ENCODE data around the gene SLAMF9. TPM values are rescaled to one million over a fixed set of nuclear protein-coding genes. Genes with fewer than 3 reads are reported as not detected.
A peak's percentile ranks its signal among the peaks of the same experiment; 100 is the strongest.

SLAMF9 gene
- total RNA-seq, 1 donor from 2014 or later: not detected

DNA sequence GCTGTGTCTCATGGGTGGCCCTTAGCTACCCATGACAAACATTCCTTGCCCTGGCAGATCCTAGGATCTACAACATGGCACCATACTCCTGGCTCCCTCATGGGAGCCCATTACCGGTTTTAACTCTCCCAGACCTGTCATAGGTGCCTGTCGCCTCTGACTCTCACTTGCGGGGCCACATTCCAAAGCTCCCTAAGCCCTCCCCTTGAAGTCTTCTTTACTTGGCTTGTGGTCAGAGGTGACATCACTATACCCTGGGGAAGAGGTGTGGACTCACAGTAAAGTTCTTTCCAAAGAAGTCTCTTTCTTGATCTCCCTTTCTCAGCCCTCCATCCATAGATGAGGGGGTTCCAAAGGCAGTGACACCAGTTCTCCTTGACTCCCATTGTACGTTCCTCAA, 5.4 kb upstream of the SLAMF9 start:
- ATAC-seq: peak; percentile 68
- no peak overlapping the region for H3K27ac ChIP-seq
- H3K27me3 ChIP-seq: no peaks in the 10 kb centered on the region
- H3K36me3 ChIP-seq: no peaks in the 10 kb centered on the region
- TF ChIP-seq, protein P1, sequence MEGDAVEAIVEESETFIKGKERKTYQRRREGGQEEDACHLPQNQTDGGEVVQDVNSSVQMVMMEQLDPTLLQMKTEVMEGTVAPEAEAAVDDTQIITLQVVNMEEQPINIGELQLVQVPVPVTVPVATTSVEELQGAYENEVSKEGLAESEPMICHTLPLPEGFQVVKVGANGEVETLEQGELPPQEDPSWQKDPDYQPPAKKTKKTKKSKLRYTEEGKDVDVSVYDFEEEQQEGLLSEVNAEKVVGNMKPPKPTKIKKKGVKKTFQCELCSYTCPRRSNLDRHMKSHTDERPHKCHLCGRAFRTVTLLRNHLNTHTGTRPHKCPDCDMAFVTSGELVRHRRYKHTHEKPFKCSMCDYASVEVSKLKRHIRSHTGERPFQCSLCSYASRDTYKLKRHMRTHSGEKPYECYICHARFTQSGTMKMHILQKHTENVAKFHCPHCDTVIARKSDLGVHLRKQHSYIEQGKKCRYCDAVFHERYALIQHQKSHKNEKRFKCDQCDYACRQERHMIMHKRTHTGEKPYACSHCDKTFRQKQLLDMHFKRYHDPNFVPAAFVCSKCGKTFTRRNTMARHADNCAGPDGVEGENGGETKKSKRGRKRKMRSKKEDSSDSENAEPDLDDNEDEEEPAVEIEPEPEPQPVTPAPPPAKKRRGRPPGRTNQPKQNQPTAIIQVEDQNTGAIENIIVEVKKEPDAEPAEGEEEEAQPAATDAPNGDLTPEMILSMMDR (IDR thresholded peaks at IDR 0.05): no peak
- H3K4me1 ChIP-seq: no peaks in the 10 kb centered on the region
- intact Hi-C loops (cut with DNase I): no loop called here
- no peak overlapping the region for H3K4me3 ChIP-seq
- no peaks in the 10 kb centered on the region for H3K9me3 ChIP-seq
- no peak for DNase-seq

DNA sequence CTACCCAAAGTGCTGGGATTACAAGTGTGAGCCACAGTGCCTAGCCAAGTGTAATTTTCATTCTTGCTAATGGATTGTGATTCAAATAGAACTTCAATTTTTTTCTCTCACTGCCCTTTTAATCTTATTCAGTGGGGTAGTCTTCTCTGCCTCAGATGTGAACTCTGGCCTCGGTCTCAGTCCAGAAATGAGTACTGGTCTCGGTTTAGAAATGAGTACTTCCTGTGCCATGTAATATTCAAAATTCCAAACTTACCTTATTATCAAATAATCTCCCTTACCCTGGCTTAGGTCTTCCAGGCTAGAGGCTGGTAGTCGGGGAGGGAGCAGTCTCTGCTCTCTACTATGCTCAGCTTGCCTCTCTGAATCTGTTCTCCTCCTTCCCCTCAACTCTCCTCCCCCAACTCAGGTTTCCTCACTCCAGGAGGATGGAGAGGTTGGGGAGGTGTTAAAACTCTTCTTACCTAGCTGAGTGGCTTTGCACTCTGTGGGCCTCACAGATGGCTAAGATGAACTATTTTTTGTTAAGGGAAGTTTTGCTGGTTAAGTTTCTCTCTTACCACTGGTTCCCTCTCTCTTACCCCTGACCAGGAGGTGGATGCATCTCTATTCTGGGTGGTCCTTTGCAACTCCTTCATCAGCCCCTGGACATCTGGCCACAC, 4.8 kb upstream of the SLAMF9 start:
- TF ChIP-seq, protein P1 (IDR thresholded peaks at IDR 0.05): no peak
- ATAC-seq (no peak), DNase-seq (no peak)
- Histone ChIP-seq H3K27me3 (no peaks in the 10 kb centered on the region), H3K27ac (no peak overlapping the region), H3K36me3 (no peaks in the 10 kb centered on the region), H3K4me3 (no peak overlapping the region), H3K4me1 (no peaks in the 10 kb centered on the region), H3K9me3 (no peaks in the 10 kb centered on the region)
- intact Hi-C loops (cut with DNase I): no loop called here

- TF ChIP-seq, protein P1 (IDR thresholded peaks at IDR 0.05): no peak
- intact Hi-C loops (cut with DNase I): no loop called here
Measured at GRCh38 chr1:159957824-159958268, 3.8 kb upstream of the SLAMF9 start.

DNA sequence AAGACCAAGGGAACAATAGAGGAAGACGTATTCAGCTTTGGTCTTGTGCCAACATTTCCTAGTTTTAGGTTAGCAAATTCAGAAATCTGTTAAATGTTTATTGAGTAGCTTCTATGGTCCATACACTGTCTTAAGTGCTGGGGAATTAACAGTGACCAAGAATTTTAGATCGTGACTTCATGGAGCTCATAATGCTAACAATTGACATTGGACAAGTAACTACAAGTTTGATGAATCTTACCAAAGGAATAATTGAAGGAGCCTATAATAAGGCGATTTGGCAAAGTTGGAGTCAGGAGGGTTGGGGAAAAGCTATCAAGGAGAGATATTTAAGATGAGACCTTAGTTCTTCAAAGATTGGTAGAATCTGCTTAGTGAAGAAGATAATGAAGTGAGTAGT, 1.4 kb upstream of the SLAMF9 start:
- Histone ChIP-seq H3K27ac (no peak overlapping the region), H3K4me3 (no peak overlapping the region), H3K27me3 (peaks cover 3% of the 10 kb centered on the region), H3K36me3 (no peaks in the 10 kb centered on the region), H3K4me1 (no peaks in the 10 kb centered on the region), H3K9me3 (no peaks in the 10 kb centered on the region)
- intact Hi-C loops (cut with DNase I): no loop called here
- TF ChIP-seq, protein P1 (IDR thresholded peaks at IDR 0.05): no peak
- DNase-seq: no peak
- no peak for ATAC-seq

More at GRCh38 chr1:159957824-159958268, 3.8 kb upstream of the SLAMF9 start:
- H3K4me1 ChIP-seq: no peaks in the 10 kb centered on the region
- no peaks in the 10 kb centered on the region for H3K36me3 ChIP-seq
- H3K9me3 ChIP-seq: no peaks in the 10 kb centered on the region
- no peak for DNase-seq
- no peaks in the 10 kb centered on the region for H3K27me3 ChIP-seq
- no peak overlapping the region for H3K27ac ChIP-seq
- no peak overlapping the region for H3K4me3 ChIP-seq
- ATAC-seq: peak; percentile 39

DNA sequence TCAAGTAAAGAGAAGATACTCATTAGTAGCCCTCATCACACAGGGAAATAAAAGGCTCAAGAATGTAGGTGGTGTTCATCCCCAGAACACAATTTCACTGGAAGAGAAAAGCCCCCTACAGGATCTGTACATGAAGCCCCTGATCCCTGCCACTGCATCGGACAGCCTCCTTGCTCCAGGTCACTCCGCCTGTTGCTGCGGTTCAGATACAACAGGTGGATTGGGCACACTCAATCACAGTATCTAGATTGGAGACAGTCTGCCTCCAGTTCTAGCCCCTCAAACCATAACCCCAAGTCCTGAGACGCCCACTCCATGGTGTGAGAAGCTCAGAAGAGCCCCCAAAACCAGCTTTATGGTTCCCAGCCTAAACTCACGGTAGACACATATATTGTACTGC, 1.1 kb downstream of the SLAMF9 start:
- no peak for ATAC-seq
- TF ChIP-seq, protein P1 (IDR thresholded peaks at IDR 0.05): no peak
- Histone ChIP-seq H3K36me3 (no peaks in the 10 kb centered on the region), H3K27me3 (peaks cover 3% of the 10 kb centered on the region), H3K27ac (no peak overlapping the region), H3K9me3 (no peaks in the 10 kb centered on the region), H3K4me1 (no peaks in the 10 kb centered on the region), H3K4me3 (no peak overlapping the region)
- intact Hi-C loops (cut with DNase I): no loop called here
- DNase-seq: no peak
